COLO668 (cell line): ENCODE data around the gene SDHAF3.
"Not testable (repeated sequence)": the region's sequence is repeated elsewhere in the genome, so short reads cannot be mapped to it uniquely, and the experiment has no call there.

Experiments
- DNase-seq: peaks from one replicate; lab custom pipeline; 2025; ENCODE audit not compliant: unreplicated experiment; lab: John Stamatoyannopoulos, UW

The SDHAF3 gene

DNA sequence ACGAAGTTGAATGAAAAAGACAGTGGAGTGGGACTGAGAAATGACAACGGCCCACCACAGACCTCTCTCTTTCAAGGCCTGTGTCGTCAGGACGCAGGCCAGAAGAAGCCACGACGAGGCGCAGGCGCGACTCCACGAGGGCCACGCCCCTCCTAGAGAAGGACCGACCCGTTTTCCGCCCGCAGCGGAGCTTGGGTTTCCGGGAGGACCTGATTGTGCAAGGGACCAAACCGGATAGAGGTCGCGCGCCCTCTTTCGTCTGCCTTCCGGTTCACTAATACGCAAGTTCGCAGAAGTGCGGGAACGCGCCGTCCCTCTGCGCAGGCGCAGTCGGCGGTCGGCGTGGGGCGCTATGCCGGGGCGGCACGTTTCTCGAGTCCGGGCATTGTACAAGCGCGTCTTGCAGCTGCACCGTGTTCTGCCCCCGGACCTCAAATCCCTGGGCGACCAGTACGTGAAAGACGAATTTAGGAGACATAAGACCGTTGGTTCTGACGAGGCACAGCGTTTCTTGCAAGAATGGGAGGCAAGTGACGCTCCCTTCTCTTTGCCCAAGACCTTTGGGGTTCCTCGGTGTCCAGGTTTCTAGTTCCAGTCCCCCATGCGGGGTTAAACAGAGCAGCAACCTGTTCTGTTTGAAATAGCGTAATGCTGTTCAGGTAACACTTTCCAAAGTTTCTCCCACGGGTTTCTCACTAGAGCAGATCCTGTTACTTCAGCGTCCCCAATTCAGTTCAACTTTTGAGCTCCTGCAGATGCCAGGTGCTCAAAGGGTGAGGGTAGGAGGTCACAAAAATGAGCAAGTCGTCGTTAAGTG lies at the start of gene SDHAF3:
TSS of gene SDHAF3 (plus strand) at position 327 of the 817 bp plus-strand sequence. CDS start at position 353, 26 bp downstream.
- DNase-seq, result peak; percentile 98

DNA sequence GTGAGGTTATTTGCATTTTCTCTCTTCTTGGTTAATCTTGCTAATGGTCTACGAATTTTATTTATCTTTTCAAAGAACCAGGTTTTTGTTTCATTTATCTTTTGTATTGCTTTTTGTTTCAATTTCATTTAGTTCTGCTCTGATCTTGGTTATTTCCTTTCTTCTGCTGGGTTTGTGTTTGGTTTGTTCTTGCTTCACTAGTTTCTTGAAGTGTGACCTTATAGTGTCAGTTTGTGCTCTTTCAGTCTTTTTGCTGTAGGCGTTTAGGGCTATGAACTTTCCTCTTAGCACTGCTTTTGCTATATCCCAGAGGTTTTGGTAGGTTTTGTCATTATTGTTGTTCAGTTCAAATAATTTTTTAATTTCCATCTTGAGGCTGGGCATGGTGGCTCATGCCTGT lies 45.5 kb upstream of the SDHAF3 start:
- DNase-seq, result not testable (repeated sequence)

DNA sequence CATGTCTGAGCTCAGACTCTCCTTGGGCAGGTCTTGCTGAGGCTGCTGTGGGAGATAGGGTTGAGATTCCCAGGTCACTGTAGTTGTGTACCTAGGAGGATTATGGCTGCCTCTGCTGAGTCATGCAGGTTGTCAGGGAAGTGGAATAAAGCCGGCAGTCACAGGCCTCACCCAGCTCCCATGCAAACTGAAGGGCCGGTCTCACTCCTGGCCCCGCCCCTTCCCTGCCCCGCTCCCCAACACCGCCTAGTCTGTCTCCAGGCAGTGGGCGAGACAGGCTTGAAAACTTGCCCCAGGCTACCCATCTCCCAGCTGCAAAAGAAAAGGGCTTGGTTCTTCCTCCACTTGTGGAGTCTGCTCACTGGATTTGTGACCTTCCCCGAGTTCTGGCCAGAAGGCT lies 41.6 kb upstream of the SDHAF3 start:
- no peak for DNase-seq

DNA sequence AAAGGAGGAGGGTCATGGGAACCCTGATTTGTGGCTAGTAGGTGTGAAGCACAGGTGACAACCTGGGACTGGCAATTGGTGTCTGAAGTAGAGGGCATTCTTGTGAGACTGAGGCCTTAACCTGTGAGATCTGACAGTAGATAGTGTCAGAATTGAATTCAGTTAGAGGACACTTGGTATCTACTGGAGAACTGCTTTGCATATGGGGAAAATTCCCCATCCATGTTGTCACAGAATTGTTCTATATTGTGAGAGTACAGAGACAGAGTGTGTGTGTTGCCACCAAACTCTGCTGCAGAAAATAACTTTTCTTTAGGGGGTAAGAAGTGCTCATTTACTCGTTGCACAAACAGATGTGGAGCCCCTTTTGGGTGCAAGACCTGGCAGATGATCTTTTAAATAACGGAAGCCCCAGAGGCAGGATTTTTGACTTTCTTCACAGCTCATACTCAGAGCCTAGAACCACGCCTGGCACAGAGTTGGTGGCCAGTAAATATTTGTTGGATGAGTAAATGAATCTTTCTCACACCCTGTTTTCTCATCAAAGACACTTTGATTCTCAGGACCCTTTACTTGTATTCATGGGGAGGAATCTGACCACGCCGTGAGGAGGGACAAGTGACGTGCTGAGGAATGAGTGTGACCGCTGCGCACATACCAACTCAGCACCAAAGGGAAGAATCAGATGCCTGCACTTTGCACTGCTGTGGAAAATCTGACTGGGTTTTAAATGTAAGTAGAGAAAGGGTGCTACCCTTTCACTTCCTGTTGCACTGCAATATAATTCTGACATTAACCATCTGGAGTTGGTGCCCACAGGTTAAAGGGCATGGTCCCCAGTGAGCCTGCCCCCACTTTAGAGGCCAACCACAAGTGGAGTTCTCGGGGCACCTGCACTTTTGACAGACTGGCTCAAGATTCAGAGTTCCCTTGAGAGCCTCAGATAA lies 39.2 kb upstream of the SDHAF3 start:
- no peak for DNase-seq

DNA sequence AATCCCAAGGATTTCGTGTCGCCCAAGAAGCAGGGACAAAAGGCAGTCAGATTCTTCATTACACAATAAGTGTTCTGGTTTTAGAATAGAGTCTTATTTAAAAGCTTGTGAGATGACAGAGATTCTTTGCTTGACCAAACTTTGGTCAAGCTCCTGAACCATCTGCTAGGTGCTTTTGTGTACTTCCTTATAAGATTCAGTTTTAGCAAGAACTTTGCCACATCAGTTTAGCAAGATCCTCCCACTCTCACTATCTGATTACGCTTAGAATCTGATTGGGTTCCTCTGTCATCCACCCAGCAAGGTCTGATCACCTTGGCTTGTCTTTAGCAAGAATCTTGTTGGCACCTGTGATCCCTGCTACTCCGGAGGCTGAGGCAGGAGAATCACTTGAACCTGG lies 38.2 kb upstream of the SDHAF3 start:
- no peak for DNase-seq

DNA sequence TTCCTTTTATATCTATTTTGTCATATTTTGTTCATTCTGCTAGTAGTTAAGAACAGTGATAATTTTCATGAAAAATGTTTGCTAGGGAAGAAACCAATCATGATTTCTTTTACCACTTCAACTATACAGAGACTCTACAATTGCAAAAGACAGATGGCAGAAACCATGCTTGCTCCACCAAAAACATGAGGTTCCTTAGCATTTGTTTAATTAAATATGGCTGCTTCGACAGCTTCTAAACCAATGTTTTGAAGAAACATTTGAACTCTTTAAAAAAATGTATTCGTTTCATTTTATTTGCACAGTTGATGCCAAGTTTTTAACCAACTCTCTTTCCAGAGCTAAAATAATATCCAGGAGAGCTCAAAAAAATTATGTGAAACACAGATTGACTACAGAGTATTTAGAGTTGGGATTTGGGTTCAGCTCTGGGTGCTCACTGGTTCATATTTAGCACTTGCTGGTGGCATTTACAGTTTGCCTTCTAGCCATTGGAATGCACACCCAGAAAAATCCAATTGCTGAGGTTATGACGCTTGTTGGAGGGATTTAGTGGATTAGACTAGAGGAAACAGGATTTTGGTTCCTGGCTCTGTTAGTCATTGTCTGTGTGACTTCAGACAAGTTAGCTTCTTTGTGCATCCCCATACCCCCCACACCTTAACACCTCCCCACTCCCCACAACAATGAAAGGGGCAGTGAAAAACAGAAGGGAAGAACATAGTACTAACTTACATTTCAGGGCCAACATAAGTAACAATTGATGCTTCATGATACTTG lies 35.8 kb upstream of the SDHAF3 start:
- DNase-seq, result no peak

DNA sequence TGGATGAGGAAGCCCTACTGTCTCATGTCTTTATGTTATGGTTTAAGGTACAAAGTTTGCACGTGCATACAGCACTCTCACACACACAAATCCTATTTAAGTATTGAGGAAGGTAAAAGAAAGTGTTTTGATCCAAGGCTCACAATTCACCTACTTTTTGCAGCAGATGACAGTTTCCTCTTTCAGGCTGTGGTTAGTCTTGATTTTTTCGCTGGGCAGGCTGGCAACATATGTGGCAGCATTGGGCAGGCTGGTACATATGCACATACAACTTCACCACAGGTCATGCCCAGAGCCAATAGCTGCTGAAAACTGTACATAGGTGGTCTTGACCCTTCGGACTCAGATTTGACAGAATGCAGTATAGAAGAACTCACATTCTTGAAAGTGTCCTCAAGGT lies 29.1 kb upstream of the SDHAF3 start:
- DNase-seq, result no peak

DNA sequence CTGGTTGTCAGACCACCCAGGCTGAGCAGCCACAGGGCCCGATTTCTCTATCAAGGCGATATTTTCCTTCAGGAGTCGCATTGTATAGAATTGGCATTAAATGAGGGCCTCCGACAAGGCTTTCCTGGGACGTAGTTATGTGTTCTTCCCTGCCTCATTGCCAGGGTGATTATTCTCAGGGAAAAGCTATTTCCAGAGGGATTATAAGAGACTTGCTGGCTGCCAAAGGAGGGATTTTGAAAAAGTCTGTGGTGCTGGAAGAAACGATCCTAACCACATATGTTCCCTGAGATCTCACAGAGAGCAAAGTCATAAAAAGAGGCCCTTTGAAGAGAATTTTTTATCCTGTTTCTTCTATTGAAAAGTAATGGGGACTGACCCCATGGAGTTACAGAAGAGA lies 27.7 kb upstream of the SDHAF3 start:
- DNase-seq, result no peak

DNA sequence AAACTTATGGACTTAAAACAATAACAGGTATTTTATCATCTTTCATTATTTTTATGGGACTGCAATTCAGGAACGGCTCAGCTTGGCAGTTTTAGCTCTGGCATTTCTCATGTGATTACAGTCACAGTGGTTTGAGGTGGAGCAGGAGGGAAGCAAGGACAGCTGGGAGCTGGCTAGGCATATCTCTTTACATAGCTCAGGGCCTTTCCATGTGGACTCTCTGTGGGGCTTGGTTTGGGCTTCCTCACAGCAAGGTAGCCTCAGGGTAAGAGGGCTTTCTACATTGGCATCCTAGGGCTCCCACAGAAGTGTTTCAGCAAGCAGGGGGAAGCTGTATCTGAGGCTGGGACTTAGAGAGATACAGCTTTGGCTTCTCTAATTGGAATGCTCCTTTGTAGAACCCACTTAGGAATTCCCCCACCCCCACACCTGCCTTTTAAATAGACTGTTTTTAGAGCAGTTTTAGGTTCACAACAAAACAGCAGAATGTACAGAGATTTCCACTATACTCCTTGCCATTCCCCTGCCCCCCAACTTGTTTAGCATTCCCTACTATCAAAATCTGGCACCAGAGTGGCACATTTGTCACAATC lies 26.6 kb upstream of the SDHAF3 start:
- no peak for DNase-seq

DNA sequence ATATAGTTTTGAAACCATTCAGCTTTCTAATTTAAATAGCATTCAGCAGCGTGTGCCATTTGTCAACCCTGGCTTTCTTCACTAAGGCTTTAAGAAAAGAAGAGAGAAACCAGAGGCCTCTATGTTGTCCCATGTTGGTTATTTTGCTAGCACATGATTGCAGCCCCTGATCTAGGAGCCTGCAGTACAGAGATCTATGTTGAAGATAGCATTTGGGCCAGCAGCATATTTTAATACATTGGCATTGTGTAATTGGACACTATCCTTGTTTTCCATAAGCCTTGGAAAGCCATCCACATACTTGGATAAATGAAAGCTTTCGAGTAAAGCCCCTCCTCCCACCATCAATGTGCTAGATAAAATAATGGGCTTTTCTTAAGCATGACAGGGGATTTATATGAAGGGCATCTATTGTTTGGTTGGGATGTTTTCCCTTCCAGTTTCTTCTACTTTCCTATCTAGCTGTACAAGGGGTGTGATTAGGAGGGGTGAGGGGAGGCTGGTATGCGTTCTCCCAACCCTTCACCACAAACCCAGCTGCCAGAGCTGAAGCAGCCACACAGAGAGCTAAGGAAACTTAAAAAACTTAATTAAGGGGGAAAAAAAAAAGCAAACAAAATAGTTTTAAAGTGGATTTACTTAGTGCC lies 23.1 kb upstream of the SDHAF3 start:
- DNase-seq, result no peak

DNA sequence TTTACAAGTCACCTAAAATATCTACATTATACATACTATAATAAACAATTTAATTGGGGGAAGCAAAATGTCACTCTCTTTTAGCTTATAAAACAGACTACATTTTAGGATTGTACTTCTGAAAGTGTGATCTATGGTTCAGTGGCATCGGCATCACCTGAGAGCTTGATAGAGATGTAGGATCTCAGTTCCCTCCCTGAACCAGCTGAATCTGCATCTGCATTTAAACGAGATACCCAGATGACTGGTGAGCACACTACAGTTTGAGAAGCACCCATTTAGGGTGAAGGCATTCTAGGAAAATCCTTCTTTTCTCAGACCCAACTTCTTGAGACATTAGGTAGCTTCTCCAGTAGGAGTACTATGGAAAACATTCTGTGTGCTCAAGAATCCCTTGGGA lies 21.5 kb upstream of the SDHAF3 start:
- DNase-seq, result no peak

DNA sequence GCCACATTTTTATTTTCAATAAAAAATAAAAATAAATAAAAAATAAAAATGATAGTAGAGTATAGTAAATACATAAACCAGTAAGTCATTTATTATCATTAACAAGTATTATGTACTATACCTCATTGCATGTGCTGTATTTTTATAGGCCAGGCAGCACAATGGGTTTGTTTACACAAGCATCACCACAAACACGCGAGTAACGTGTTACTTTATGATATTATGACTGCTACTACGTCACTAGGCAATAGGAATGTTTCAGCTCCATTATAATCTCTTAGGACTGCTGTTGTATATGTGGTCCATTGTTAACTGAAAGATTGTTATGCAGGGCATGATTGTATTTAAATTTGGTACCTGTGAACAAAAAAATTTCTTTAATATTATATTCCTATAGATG lies 20.8 kb upstream of the SDHAF3 start:
- no peak for DNase-seq

DNA sequence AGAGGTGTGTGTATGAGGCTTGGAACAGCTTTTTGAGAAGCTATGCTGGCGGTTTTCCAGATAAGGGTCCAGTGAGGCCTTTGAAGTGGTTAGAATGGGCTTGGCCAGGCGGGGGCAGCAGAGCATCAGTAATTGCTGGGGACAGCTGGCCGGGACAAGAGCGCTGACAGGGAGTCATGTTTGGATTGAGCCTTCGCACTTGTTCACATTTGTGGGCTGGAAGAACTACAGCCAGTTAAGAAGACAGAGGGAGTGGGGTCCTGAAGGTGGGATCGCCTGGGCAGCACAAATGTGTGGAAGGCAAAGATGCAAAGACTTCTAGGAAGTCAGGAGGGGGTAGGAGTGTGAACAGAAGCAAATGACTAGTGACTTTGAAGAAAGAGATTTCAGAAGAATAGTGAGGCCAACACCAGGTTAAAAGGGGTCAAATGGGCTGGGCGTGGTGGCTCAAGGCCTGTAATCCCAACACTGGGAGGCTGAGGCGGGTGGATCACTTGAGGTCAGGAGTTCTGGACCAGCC lies 12.7 kb upstream of the SDHAF3 start:
- peak; percentile 78 for DNase-seq

DNA sequence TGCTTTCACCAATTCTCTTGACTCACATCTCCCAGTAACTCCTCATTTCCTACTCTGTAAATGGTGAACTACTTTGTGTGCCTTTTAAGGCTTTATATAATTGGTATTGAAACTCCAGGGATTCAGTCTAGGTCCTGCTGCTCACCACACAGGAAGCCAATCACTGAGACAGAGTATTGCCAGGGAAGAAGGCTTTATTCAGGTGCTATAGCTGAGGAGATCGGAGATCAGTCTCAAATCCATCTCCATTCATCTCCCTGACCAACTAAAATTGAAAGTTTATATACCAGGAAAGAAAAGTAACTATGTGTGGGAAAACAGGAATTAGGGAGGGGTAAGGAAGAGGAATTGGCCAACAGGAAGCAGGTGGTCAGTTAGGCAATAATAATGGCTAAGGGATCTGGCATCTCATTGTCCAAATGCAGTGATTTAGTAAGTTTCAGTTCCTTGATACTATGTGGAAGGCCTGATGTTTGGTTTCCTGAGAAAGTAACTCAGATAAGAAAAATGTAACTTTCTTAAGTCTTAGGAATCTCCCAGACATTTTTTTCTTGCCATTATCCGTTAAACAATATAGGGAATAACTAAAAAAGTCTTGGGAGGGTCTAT lies 10.2 kb upstream of the SDHAF3 start:
- DNase-seq, result no peak

DNA sequence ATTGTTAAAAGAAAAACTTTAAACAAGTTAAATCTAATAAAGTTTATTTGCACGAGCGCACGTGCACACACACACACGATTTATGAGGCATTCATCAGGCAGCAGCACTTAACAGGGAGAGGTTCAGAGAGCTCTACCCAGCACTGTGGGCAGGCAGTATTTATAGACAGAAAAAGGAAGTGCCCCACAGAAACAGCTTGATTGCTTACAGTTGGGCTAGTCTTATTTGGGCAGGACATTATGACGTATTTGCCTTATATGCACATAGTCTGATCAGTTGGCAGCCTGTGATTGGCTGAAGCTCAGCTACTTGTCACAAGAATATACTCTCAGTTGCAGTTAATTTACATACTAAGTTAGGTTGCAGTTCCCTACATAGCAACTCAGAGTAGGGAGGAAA lies 1.2 kb upstream of the SDHAF3 start:
- no peak for DNase-seq

DNA sequence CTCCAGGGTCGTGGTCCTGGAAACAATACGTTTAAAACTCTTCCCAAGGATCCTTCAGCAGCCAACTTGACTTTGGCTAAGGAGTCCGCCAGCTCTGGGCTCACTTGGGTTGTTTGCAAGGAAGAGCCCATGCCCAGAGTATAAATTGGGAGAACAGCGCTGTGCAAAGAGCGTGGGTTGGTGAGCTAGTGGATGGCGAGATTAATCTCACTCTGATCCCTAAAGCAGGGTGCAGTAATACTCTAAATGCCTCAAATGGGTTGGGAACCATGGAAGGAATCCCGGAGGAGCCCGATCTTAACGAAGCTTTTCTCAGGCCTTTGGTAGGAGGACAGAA lies 495 bp upstream of the SDHAF3 start:
- DNase-seq, result no peak

DNA sequence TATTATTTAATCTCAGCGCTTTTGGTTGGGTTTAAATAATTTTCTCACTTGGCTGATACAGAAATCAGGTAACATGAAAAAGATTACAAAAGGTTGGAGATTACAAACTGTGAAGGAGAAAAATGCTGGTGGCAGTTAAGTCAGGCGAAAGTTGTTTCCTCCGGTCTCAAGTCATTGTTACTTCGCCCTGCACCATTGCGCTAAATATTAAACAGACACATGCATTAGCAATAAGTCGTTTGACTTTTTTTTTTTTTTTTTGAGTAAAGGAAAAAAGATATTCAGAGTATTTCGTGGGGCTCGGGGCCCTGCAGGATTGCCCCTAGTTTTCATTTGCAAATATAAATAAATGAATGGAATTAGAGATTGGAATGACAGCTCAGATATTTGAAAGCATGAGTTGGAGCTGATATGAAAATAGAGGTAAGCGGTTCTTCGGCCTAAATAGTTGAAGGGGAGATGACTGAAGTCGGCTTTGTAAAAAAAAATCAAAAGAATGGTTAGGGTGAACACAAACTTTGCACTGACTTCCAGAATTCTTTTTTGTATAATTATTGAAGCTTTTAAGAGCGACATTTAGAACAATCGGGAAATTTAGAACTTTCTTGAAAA lies 914 bp downstream of the SDHAF3 start:
- DNase-seq, result no peak

DNA sequence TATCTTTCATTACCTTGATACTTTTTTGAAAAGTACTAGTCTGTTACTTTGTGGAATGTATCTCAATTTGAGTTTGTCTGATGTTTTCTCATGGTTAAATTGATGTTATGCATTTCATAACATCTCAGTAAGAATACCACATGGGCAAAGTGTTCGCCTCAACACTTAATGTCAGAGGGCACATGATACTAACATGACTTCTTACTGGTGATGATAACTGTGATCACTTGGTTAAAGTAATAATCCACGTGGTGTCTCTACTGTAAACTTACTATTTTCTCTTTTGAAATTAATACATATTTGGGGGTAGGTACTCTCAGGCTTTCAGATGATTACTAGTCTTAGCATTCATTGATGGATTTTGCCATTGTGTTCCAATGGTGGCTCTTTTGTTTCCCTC lies 2.2 kb downstream of the SDHAF3 start:
- DNase-seq, result no peak

DNA sequence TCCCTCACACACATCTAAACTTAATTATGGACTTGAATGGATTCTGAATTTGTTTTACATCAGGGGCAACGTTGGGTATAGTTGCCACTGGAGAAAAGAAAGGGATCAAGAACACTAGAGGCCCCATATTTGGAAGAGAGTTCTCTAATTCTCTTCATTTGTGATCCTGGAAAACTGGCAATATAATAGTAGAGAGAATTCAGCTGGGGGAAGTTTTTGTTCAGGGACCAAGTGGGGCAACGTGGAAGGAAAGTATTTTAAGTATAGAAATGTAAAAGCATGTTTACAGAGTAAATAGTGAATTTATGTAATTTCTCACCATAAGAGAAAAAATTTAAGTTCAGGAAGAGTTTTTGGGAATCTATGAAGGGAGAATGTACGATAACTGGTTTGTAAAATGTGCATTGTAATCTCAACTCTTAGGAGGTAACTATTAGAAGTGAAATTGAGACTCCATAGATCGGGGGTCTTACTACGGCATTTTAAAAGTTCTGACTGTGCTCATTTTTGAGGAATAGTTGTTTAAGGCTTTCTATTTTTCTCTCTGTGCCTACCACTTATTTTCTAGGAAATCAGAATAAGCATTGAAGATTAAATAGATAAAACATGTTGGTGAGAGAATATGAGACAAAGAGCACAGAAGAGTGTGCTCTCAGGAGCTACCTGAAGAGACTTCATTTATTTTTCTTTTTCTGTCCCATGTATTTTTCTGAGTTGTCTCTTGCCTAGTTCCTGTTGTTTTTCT lies 3.4 kb downstream of the SDHAF3 start:
- DNase-seq, result no peak
